Mesodermal cell (in vitro differentiated cells): ENCODE measurements around the gene SHROOM1.
"Not testable (repeated sequence)": the region's sequence is repeated elsewhere in the genome, so short reads cannot be mapped to it uniquely, and the experiment has no call there.

Experiments used
- H3K27ac ChIP-seq: 2 replicates; pipeline ENCODE4 v1.7.0; 2013; ENCODE audit warnings: mild to moderate bottlenecking, low read depth, low read length, moderate library complexity; ENCODE audit not compliant: severe bottlenecking
- H3K36me3 ChIP-seq: 2 replicates; pipeline ENCODE4 v1.7.1; 2013; ENCODE audit warnings: mild to moderate bottlenecking, low read length, moderate library complexity; ENCODE audit not compliant: control insufficient read depth, insufficient read depth
- H3K4me1 ChIP-seq: one replicate; pipeline ENCODE4 v1.7.1; 2013; ENCODE audit warnings: mild to moderate bottlenecking, low read length; ENCODE audit not compliant: insufficient read depth, control insufficient read depth, poor library complexity, severe bottlenecking
- H3K4me3 ChIP-seq: 2 replicates; pipeline ENCODE4 v1.7.0; 2013; ENCODE audit warnings: low read length, control low read depth, mild to moderate bottlenecking; ENCODE audit not compliant: insufficient read depth, poor library complexity, severe bottlenecking; ENCODE audit errors: extremely low read depth
- H3K9me3 ChIP-seq: 2 replicates; pipeline ENCODE4 v1.7.1; 2013; ENCODE audit warnings: mild to moderate bottlenecking, low read length, moderate library complexity; ENCODE audit not compliant: control insufficient read depth
- WGBS, 2 experiments: methylation state at CpG; one replicate each; pipeline ENCODE4 v1.1.5; 2013; ENCODE audit warnings: missing lambda C conversion rate in 2 of 2; ENCODE audit not compliant: insufficient coverage in 2 of 2; 5-methylcytosine and 5-hydroxymethylcytosine counted together

The SHROOM1 gene

DNA sequence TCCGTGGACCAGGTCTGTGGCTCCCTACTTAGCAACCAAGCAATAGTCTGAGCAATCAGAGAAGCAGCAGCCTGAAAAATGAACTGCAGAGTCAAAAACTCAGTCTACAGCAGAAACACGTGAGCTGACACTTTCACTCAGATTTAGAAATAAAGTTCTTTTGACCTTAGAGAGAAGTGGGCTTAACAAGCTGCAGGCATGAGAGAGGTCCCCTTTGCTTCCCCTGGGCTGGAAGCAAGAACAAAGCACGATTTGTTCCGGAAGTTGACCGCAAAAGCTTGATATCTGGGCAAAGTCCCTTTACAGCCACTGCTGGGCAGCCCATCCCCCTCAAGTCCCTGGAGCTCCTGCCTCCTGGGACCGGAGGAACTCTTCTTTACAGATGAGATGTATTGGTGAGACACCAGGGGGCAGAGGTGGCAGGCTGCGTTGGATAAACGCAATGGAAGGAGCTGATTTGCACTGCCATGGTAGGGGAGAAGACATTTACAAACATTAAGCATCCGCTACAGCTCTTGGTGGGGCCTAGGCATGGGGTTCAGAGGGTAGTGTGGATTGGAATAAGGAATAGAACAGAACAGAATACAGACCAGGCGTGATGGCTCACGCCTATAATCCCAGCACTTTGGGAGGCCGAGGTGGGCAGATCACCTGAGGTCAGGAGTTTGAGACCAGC is 23.1 kb downstream of the SHROOM1 start:
- H3K36me3 ChIP-seq: no peaks in the 10 kb centered on the region
- H3K4me3 ChIP-seq: no peak overlapping the region
- 53 to 58% methylated on average over 10 to 12 of the region's 12 CpGs for WGBS, 2 experiments
- no peak overlapping the region for H3K27ac ChIP-seq
- no peaks in the 10 kb centered on the region for H3K4me1 ChIP-seq
- H3K9me3 ChIP-seq: no peaks in the 10 kb centered on the region

DNA sequence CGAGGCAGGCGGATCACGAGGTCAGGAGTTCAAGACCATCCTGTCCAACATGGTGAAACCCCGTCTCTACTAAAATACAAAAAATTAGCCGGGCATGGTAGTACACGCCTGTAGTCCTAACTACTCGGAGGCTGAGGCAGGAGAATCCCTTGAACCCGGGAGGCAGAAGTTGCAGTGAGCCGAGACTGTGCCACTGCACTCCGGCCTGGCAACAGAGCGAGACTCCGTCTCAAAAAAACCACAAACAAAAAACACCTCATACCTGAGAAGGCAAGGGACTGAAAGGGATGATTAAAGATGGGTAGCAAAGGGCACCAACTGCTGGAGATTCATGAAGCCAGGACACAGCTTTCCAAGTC is 23.7 kb downstream of the SHROOM1 start:
- H3K4me3 ChIP-seq, H3K4me1 ChIP-seq, H3K27ac ChIP-seq, H3K9me3 ChIP-seq, H3K36me3 ChIP-seq: not testable (repeated sequence)
- 90 to 97% methylated on average over 9 of the region's 12 CpGs for WGBS, 2 experiments

DNA sequence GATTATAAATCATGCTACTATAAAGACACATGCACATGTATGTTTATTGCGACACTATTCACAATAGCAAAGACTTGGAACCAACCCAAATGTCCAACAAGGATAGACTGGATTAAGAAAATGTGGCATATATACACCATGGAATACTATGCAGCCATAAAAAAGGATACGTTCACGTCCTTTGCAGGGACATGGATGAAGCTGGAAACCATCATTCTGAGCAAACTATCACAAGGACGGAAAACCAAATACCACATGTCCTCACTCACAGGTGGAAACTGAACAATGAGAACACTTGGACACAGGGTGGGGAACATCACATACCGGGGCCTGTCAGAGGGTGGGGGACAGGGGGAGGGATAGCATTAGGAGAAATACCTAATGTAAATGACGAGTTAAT is 24.6 kb downstream of the SHROOM1 start:
- not testable (repeated sequence) for H3K27ac ChIP-seq, H3K9me3 ChIP-seq, H3K4me3 ChIP-seq, H3K36me3 ChIP-seq, H3K4me1 ChIP-seq
- WGBS, 2 experiments: 83 to 86% methylated on average over 2 of the region's 6 CpGs

DNA sequence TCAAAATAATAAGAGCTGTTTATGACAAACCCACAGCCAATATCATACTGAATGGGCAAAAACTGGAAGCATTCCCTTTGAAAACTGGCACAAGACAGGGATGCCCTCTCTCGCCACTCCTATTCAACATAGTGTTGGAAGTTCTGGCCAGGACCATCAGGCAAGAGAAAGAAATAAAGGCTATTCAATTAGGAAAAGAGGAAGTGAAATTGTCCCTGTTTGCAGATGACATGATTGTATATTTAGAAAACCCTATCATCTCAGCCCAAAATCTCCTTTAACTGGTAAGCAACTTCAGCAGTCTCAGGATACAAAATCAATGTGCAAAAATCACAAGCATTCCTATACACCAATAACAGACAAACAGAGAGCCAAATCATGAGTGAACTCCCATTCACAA is 26.2 kb downstream of the SHROOM1 start:
- H3K4me3 ChIP-seq, H3K9me3 ChIP-seq, H3K36me3 ChIP-seq, H3K27ac ChIP-seq, H3K4me1 ChIP-seq: not testable (repeated sequence)
- no CpG with 5 or more reads among the region's 1 CpG for WGBS, 2 experiments

DNA sequence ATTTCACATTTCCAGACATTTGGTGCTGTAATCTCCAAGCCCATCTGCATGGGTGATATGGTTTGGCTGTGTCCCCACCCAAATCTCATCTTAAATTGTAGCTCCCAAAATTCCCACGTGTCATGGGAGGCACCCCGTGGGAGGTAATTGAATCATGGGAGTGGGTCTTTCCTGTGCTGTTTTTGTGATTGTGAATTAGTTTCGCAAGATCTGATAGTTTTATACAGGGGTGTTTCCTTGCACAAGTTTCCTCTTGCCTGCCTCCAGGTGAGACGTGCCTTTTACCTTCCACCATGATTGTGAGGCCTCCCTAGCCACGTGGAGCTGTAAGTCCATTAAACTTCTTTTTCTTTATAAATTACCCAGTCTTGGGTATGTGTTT is 27.8 kb downstream of the SHROOM1 start:
- not testable (repeated sequence) for H3K9me3 ChIP-seq, H3K27ac ChIP-seq, H3K4me1 ChIP-seq, H3K36me3 ChIP-seq, H3K4me3 ChIP-seq
- 100% methylated on average over 1 of the region's 5 CpGs; no CpG with 5 or more reads in 1 of the 2 experiments for WGBS, 2 experiments

DNA sequence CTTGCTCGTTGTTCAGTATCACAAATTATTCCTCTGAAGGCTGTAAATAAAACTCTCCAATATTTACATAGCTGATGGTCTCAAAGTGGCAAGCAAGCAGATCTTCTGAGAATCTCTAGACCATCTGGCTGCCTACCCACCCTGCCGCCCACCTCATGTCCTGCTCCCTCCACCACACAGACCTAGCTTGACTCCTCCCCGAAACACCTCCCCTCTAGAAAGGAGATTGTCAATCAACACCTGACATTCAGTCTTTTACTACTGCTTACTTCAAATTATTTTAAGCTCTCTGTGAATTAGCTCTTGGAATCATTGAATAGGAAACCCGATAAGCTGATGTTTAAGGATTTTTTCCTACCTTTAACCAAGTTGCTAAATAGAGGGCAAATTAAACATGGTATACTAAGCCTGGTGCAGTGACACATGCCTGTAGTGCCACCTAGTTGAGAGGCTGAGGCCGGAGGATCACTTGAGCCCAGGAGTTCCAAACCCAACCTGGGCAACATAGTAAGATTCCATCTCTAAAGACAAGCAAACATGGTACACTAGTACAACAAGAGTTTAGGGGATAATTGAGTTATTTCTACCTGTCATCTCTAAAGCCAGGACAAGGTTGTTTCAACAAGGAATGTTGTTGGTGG is 28.3 kb downstream of the SHROOM1 start:
- 93 to 100% methylated on average over 3 of the region's 5 CpGs for WGBS, 2 experiments

DNA sequence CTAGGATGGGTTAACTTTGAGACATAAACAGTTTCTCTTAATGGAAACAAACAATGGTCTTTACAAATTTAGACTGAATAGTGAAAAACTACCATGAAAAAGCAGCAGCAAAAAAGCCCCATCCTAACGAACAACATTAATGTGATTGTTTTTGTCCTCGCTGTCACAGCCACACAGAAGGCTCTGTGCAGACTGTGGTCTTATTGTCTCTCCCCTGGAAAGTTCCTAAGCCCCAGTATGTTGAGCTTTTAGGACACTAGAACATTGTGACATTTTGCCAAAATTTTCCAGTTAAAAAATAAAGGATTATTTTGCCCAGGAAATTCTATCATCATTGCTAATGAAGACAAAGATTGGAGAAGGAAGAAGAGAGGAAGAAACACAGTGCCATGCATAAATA is 29.9 kb downstream of the SHROOM1 start:
- Histone ChIP-seq H3K9me3 (no peaks in the 10 kb centered on the region), H3K36me3 (no peaks in the 10 kb centered on the region), H3K27ac (no peak overlapping the region), H3K4me1 (peaks cover 7% of the 10 kb centered on the region), H3K4me3 (no peak overlapping the region)
- WGBS, 2 experiments: 73 to 75% methylated on average over 2 of the region's 2 CpGs

More for the DNA sequence above, 28.3 kb downstream of the SHROOM1 start:
- Histone ChIP-seq H3K9me3 (no peaks in the 10 kb centered on the region), H3K36me3 (no peaks in the 10 kb centered on the region), H3K27ac (no peak overlapping the region), H3K4me1 (peaks cover 7% of the 10 kb centered on the region), H3K4me3 (no peak overlapping the region)

DNA sequence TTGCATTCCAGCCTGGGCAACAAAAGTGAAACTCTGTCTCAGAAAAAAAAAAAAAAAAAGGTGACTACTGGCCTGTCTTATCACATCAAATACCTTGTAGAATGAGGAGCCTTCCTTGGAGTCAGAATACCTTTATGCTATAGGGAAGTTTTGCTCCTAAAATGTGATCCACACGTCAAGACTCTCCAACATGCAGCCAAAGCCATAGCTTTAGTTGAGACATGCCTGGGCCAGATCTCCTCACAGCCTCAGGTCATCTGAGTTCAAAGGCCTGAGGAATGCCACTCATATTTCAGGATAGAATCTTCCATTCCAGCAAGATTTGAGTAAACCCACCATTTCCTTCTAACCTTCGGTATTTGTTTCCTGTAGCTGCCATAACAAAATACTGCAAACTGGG is 31.1 kb downstream of the SHROOM1 start:
- Histone ChIP-seq H3K9me3 (no peaks in the 10 kb centered on the region), H3K4me1 (peaks cover 7% of the 10 kb centered on the region), H3K36me3 (no peaks in the 10 kb centered on the region), H3K4me3 (no peak overlapping the region), H3K27ac (no peak overlapping the region)
- WGBS, 2 experiments: 79 to 91% methylated on average over 1 to 2 of the region's 2 CpGs

DNA sequence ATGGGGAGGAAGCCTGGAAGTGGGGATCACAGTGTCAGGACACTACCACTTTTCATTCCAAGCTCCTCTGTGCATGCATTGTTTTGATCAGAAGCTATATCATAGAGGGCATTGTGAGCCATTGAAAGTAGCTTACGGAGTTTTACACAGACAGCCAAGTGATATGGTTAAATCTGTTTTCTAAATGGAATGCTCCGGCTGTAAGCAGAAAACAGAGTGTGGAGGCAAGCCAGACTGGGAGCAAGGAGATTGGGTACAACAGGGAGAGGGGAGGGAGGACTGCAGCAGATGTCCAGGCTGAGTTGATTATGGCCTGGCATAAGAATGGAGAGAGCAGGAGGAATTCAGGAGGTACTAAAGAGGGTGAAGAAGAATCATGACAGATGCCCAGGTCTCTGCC is 32.8 kb downstream of the SHROOM1 start:
- 73 to 90% methylated on average over 2 of the region's 2 CpGs for WGBS, 2 experiments
- H3K9me3 ChIP-seq: no peaks in the 10 kb centered on the region
- H3K36me3 ChIP-seq: no peaks in the 10 kb centered on the region
- no peak overlapping the region for H3K27ac ChIP-seq
- H3K4me3 ChIP-seq: no peak overlapping the region
- H3K4me1 ChIP-seq: peaks cover 7% of the 10 kb centered on the region

DNA sequence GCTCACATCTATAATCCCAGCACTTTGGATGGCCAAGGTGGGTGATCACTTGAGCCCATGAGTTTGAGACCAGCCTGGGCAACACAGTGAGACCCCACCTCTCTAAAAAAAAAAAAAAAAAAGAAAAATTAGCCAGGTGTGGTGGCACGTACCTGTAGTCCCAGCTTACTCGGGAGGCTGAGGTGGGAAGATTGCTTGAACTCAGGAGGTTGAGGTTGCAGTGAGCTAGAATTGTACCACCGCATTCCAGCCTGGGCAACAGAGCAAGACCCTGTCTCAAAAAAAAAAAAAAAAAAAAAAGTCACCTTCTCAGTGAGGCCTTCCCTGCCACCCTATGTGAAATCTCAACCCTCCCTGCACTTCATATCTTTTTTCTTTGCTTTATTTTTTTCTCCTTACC is 39.4 kb downstream of the SHROOM1 start:
- WGBS, 2 experiments: 100% methylated on average over 1 of the region's 3 CpGs; no CpG with 5 or more reads in 1 of the 2 experiments
- H3K9me3 ChIP-seq: no peaks in the 10 kb centered on the region
- H3K4me3 ChIP-seq: no peak overlapping the region
- H3K4me1 ChIP-seq: peaks cover 7% of the 10 kb centered on the region
- no peaks in the 10 kb centered on the region for H3K36me3 ChIP-seq
- H3K27ac ChIP-seq: no peak overlapping the region

DNA sequence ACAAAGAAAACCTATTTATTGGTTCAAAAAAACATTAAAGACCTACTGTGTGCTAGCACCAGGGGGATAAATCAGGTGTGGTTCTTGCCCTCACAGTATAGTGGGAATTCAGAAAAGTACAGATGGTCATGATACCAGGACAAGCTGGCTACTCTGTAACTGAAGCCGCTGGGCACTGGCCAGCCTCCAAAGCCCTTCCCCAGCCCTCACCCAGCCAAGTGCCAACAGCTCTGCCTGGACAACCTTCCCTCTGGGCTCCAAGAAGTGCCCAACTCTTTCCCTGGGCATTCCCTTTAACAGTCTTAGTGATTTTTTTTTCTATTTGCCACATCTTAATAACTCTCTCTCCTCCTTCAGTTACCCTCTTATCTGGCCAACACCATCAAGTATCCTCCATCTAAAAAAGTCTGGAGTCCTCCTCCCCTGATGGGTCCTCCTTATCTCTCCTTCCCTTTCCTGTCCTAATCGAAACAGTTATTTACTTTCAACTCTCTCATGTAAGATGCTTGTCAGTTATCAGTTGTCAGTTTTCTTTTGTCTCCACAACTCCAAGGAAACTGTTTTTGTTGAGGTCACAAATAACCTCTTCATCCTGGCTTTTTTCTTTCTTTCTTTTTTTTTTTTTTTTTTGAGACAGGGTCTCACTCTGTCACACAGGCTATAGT is 40.1 kb downstream of the SHROOM1 start:
- H3K4me1 ChIP-seq: peaks cover 8% of the 10 kb centered on the region
- no peaks in the 10 kb centered on the region for H3K36me3 ChIP-seq
- 82 to 85% methylated on average over 1 to 2 of the region's 2 CpGs for WGBS, 2 experiments
- no peak overlapping the region for H3K4me3 ChIP-seq
- H3K27ac ChIP-seq: no peak overlapping the region
- H3K9me3 ChIP-seq: no peaks in the 10 kb centered on the region
